CD4-positive, alpha-beta T cell (primary cell): ENCODE measurements around the gene CFDP1. TPM values are rescaled to one million over a fixed set of nuclear protein-coding genes. Genes with fewer than 3 reads are reported as not detected.

ENCODE experiments used
- ATAC-seq: fragments of 200-7000 bp; cut with Tn5 transposase; one replicate; pipeline ENCODE4 v1.10.0; 2022; ENCODE audit warnings: mild to moderate bottlenecking; ENCODE audit not compliant: poor library complexity
- CTCF ChIA-PET: fragments of 350-600 bp; sonication (Branson Sonifier 250); formaldehyde crosslinking; loops from one replicate; lab custom pipeline; 2021; ENCODE audit warnings: antibody characterized with exemption, inconsistent platforms; lab: Charles Lee
- POLR2A ChIA-PET: fragments of 350-600 bp; sonication (Branson Sonifier 250); formaldehyde crosslinking; loops from one replicate; lab custom pipeline; 2021; ENCODE audit warnings: antibody characterized with exemption, inconsistent platforms; lab: Charles Lee
- DNase-seq, 14 experiments: peaks; one replicate each; pipeline ENCODE4 v3.0.0-alpha.2; 2013 to 2020; ENCODE audit warnings: mixed read lengths in 2 of 14
- H3K27ac ChIP-seq, 2 donors: one replicate each; pipeline versions ENCODE4 v1.5.1 to v1.7.0; 2013; ENCODE audit warnings: low read length in 2 of 2, low read depth in 1 of 2, mild to moderate bottlenecking in 1 of 2
- H3K27me3 ChIP-seq, 2 experiments: 1 replicate in 1 of 2; 2 replicates in 1 of 2; pipeline versions ENCODE4 v1.6.1 to v1.7.0; 2013; ENCODE audit warnings: low read length in 2 of 2, control low read depth in 1 of 2, mild to moderate bottlenecking in 1 of 2, moderate library complexity in 1 of 2; ENCODE audit not compliant: insufficient read depth in 2 of 2, control insufficient read depth in 1 of 2
- H3K36me3 ChIP-seq: one replicate; pipeline ENCODE4 v1.6.1; 2013; ENCODE audit warnings: low read length, control low read depth; ENCODE audit not compliant: insufficient read depth
- H3K4me1 ChIP-seq: one replicate; pipeline ENCODE4 v1.6.1; 2013; ENCODE audit warnings: low read length, control low read depth; ENCODE audit not compliant: insufficient read depth
- H3K4me3 ChIP-seq: one replicate; pipeline ENCODE4 v1.5.1; 2013; ENCODE audit warnings: mild to moderate bottlenecking, low read length, moderate library complexity
- H3K9me3 ChIP-seq, 2 experiments: 1 replicate in 1 of 2; 2 replicates in 1 of 2; pipeline versions ENCODE4 v1.6.1 to v1.7.0; 2013; ENCODE audit warnings: low read length in 2 of 2, mild to moderate bottlenecking in 2 of 2, control low read depth in 1 of 2, moderate library complexity in 1 of 2; ENCODE audit not compliant: control insufficient read depth in 1 of 2, insufficient read depth in 1 of 2
- H3K27ac Mint-ChIP-seq: one replicate; pipeline ENCODE4 v1.8.0; 2020; ENCODE audit warnings: mixed read lengths
- H3K27me3 Mint-ChIP-seq: one replicate; pipeline ENCODE4 v1.8.0; 2021; ENCODE audit warnings: mixed read lengths
- H3K36me3 Mint-ChIP-seq: one replicate; pipeline ENCODE4 v1.8.0; 2021; ENCODE audit warnings: low read depth, mixed read lengths
- H3K4me1 Mint-ChIP-seq: one replicate; pipeline ENCODE4 v1.8.0; 2021; ENCODE audit warnings: low read depth, mixed read lengths
- H3K4me3 Mint-ChIP-seq: one replicate; pipeline ENCODE4 v1.8.0; 2020; ENCODE audit warnings: mild to moderate bottlenecking, mixed read lengths
- H3K9me3 Mint-ChIP-seq: one replicate; pipeline ENCODE4 v1.8.0; 2020; ENCODE audit warnings: mixed read lengths
- CTCF ChIP-seq: fragments of 200-600 bp; IDR thresholded peaks from one replicate; pipeline ENCODE4 v1.8.0; 2022; ENCODE audit warnings: antibody characterized with exemption, mild to moderate bottlenecking
- intact Hi-C, 2 experiments: fragments of 100-400 bp; cut with DNase I in 1 of 2; cut with micrococcal nuclease in 1 of 2; formaldehyde crosslinking; loops; one replicate each; pipeline versions ENCODE4 v1.15.1 to v1.9.0; 2023 to 2025; cut with DNase I, micrococcal nuclease
- total RNA-seq, 174 experiments: library from RNA in 2 of 174; stranded (reverse) in 2 of 174; gene quantifications; one replicate each; pipeline ENCODE4 v1.2.3 and lab custom pipeline; 2021 to 2026

CFDP1 gene
- total RNA-seq, 2 experiments from 2014 or later, result 23.0 to 25.5 TPM

- no peaks in the 10 kb centered on the region for H3K9me3 Mint-ChIP-seq
- ATAC-seq (no peak), DNase-seq (no peak)
- CTCF ChIA-PET, result no interaction called here
- Histone ChIP-seq H3K36me3 (peaks cover 43% of the 10 kb centered on the region), H3K4me3 (no peak overlapping the region), H3K27ac (no peak overlapping the region), H3K4me1 (peaks cover 7% of the 10 kb centered on the region), H3K9me3 (no peaks in the 10 kb centered on the region), H3K27me3 (peaks cover 0 to 6% of the 10 kb centered on the region in 2 experiments)
- no peak for TF ChIP-seq CTCF
- peaks cover 77% of the 10 kb centered on the region for H3K36me3 Mint-ChIP-seq
- no peak overlapping the region for H3K27ac Mint-ChIP-seq
- peaks cover 8% of the 10 kb centered on the region for H3K4me1 Mint-ChIP-seq
- H3K4me3 Mint-ChIP-seq, result no peak overlapping the region
- POLR2A ChIA-PET, result interaction anchor here (1.0 kb wide), 1 partner anchor 11 kb away, joined by 3 read pairs; no protein-coding TSS in a partner anchor
- intact Hi-C loops, result no loop called here
- peaks cover 6% of the 10 kb centered on the region for H3K27me3 Mint-ChIP-seq
These were observed 139.5 kb downstream of the CFDP1 start for GRCh38 chr16:75293772-75294171.

DNA sequence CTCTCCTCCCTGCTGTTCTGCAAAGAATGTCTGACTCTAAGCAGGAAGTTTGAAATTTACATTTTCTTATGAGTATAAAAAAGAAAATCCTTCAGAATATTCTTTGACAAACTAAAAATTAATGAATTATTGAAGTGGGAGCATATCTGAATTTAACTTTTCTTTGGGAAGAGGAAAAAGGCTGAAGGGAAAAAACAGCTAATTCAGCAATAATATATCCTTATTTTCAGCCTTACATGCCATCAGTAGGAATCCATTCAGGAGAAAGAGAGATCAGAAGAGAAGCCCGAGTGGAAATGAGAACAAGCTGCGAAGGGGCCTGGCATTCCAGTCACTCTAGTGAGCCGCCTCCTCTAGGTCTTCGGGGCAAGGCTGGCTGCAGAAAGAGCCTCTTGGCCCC is 140.1 kb downstream of the CFDP1 start:
- Mint-ChIP-seq H3K4me3 (no peak overlapping the region), H3K4me1 (peaks cover 14% of the 10 kb centered on the region), H3K36me3 (peaks cover 77% of the 10 kb centered on the region), H3K27me3 (peaks cover 12% of the 10 kb centered on the region), H3K9me3 (no peaks in the 10 kb centered on the region), H3K27ac (no peak overlapping the region)
- Histone ChIP-seq H3K4me1 (peaks cover 13% of the 10 kb centered on the region), H3K9me3 (no peaks in the 10 kb centered on the region), H3K4me3 (no peak overlapping the region), H3K27me3 (peaks cover 0 to 6% of the 10 kb centered on the region in 2 experiments), H3K36me3 (peaks cover 38% of the 10 kb centered on the region), H3K27ac (no peak overlapping the region)
- intact Hi-C loops, result no loop called here
- no peak for TF ChIP-seq CTCF
- ATAC-seq (no peak), DNase-seq (no peak)
- ChIA-PET CTCF (no interaction called here), POLR2A (interaction anchor here (1.0 kb wide), 1 partner anchor 12 kb away, joined by 3 read pairs; no protein-coding TSS in a partner anchor)

GRCh38 chr16:75292691-75293090 is 140.6 kb downstream of the CFDP1 start:
- DNase-seq (no peak), ATAC-seq (no peak)
- CTCF ChIA-PET, result no interaction called here
- peaks cover 17% of the 10 kb centered on the region for H3K4me1 ChIP-seq
- no peaks in the 10 kb centered on the region for H3K9me3 ChIP-seq
- peaks cover 34% of the 10 kb centered on the region for H3K36me3 ChIP-seq
- H3K4me3 ChIP-seq, result no peak overlapping the region
- intact Hi-C loops, result no loop called here
- Mint-ChIP-seq H3K36me3 (peaks cover 73% of the 10 kb centered on the region), H3K9me3 (no peaks in the 10 kb centered on the region), H3K4me3 (no peak overlapping the region), H3K27me3 (peaks cover 13% of the 10 kb centered on the region), H3K4me1 (peaks cover 15% of the 10 kb centered on the region), H3K27ac (no peak overlapping the region)
- H3K27me3 ChIP-seq, result peaks cover 0 to 9% of the 10 kb centered on the region in 2 experiments
- H3K27ac ChIP-seq, result no peak overlapping the region
- POLR2A ChIA-PET, result no interaction called here
- TF ChIP-seq CTCF, result no peak
